CD14-positive monocyte (primary cell): Measurements from ENCODE around the gene SGMS1. TPM values are rescaled to one million over a fixed set of nuclear protein-coding genes. Genes with fewer than 3 reads are reported as not detected.

ENCODE experiments used
- DNase-seq, 3 donors: peaks; one replicate each; pipeline ENCODE4 v3.0.0-alpha.2; 2011 to 2022
- H2AFZ ChIP-seq: 2 replicates; pipeline ENCODE4 v1.6.0; 2012; ENCODE audit warnings: mild to moderate bottlenecking, low read depth, low read length, inconsistent platforms; ENCODE audit not compliant: insufficient read depth, poor library complexity, severe bottlenecking
- H3K27ac ChIP-seq, 2 donors: 1 replicate in 1 of 2; 2 replicates in 1 of 2; pipeline ENCODE4 v1.5.1; 2012 to 2013; ENCODE audit warnings: low read length in 2 of 2, control low read depth in 1 of 2, inconsistent platforms in 1 of 2, low read depth in 1 of 2, mild to moderate bottlenecking in 1 of 2
- H3K27me3 ChIP-seq, 2 donors: one replicate each; pipeline versions ENCODE4 v1.6.0 to v1.6.1; 2011 to 2013; ENCODE audit warnings: low read length in 2 of 2; ENCODE audit not compliant: control insufficient read depth in 2 of 2, insufficient read depth in 2 of 2
- H3K36me3 ChIP-seq, 2 donors: replicated peaks in 1 of 2; 1 replicate in 1 of 2; 2 replicates in 1 of 2; pipeline versions ENCODE4 v1.5.1 to v1.6.1; 2012 to 2013; ENCODE audit warnings: low read length in 2 of 2, control low read depth in 1 of 2, inconsistent platforms in 1 of 2, mild to moderate bottlenecking in 1 of 2; ENCODE audit not compliant: insufficient read depth in 2 of 2, control insufficient read depth in 1 of 2
- H3K4me1 ChIP-seq, 2 donors: 1 replicate in 1 of 2; 2 replicates in 1 of 2; pipeline versions ENCODE4 v1.5.1 to v1.6.1; 2012 to 2013; ENCODE audit warnings: low read length in 2 of 2, control low read depth in 1 of 2, inconsistent platforms in 1 of 2, mild to moderate bottlenecking in 1 of 2, moderate library complexity in 1 of 2; ENCODE audit not compliant: insufficient read depth in 2 of 2, control insufficient read depth in 1 of 2
- H3K4me2 ChIP-seq: replicated peaks from 2 replicates; pipeline ENCODE3; 2012; ENCODE audit warnings: low read length, moderate library complexity, mild to moderate bottlenecking; ENCODE audit not compliant: poor library complexity, severe bottlenecking; ENCODE audit errors: extremely low read depth
- H3K4me3 ChIP-seq, 3 experiments: fragments of 200-600 bp in 1 of 3; sonication (generic) in 1 of 3; replicated peaks in 1 of 3; 1 replicate in 2 of 3; 2 replicates in 1 of 3; pipeline ENCODE4 v1.5.1; 2011 to 2013; ENCODE audit warnings: low read length in 3 of 3, mild to moderate bottlenecking in 3 of 3, control low read depth in 2 of 3, low read depth in 2 of 3, inconsistent platforms in 1 of 3, moderate library complexity in 1 of 3
- H3K79me2 ChIP-seq: 2 replicates; pipeline ENCODE4 v1.6.0; 2012; ENCODE audit warnings: mild to moderate bottlenecking, control low read depth, inconsistent platforms, low read length, moderate library complexity; ENCODE audit not compliant: insufficient read depth
- H3K9ac ChIP-seq: 2 replicates; pipeline ENCODE4 v1.6.0; 2017; ENCODE audit warnings: low read length, mild to moderate bottlenecking; ENCODE audit not compliant: insufficient read depth, poor library complexity, severe bottlenecking
- H3K9me3 ChIP-seq, 2 donors: replicated peaks in 1 of 2; 1 replicate in 1 of 2; 2 replicates in 1 of 2; pipeline versions ENCODE4 v1.5.1 to v1.6.1; 2012 to 2013; ENCODE audit warnings: low read length in 2 of 2, control low read depth in 1 of 2; ENCODE audit not compliant: control insufficient read depth in 1 of 2, insufficient read depth in 1 of 2
- H4K20me1 ChIP-seq: 2 replicates; pipeline ENCODE4 v1.6.0; 2012; ENCODE audit warnings: mild to moderate bottlenecking, low read length, control low read depth, moderate library complexity; ENCODE audit not compliant: insufficient read depth
- H3K27ac Mint-ChIP-seq, 7 donors: one replicate each; pipeline ENCODE4 v1.8.0; 2020; ENCODE audit warnings: mild to moderate bottlenecking in 7 of 7, mixed read lengths in 7 of 7, moderate library complexity in 6 of 7, inconsistent platforms in 2 of 7
- H3K27me3 Mint-ChIP-seq, 3 donors: one replicate each; pipeline ENCODE4 v1.8.0; 2021 to 2022; ENCODE audit warnings: low read depth in 3 of 3, mild to moderate bottlenecking in 3 of 3, mixed read lengths in 3 of 3, moderate library complexity in 3 of 3, inconsistent platforms in 1 of 3
- H3K36me3 Mint-ChIP-seq, 2 donors: one replicate each; pipeline ENCODE4 v1.8.0; 2020; ENCODE audit warnings: mixed read lengths in 2 of 2, inconsistent platforms in 1 of 2, mild to moderate bottlenecking in 1 of 2
- H3K4me1 Mint-ChIP-seq: one replicate; pipeline ENCODE4 v1.8.0; 2020; ENCODE audit warnings: mild to moderate bottlenecking, mixed read lengths
- H3K4me3 Mint-ChIP-seq, 2 donors: one replicate each; pipeline ENCODE4 v1.8.0; 2020; ENCODE audit warnings: mild to moderate bottlenecking in 2 of 2, mixed read lengths in 2 of 2, moderate library complexity in 1 of 2
- H3K9me3 Mint-ChIP-seq, 7 donors: one replicate each; pipeline ENCODE4 v1.8.0; 2020 to 2022; ENCODE audit warnings: mixed read lengths in 7 of 7, mild to moderate bottlenecking in 6 of 7, moderate library complexity in 6 of 7, inconsistent platforms in 2 of 7
- CTCF ChIP-seq: fragments of 200-600 bp; IDR thresholded peaks from one replicate; pipeline ENCODE4 v1.8.0; 2022; ENCODE audit warnings: antibody characterized with exemption, mild to moderate bottlenecking
- WGBS: methylation state at CpG from one replicate; pipeline ENCODE4 v1.1.5; 2013; ENCODE audit warnings: missing lambda C conversion rate; ENCODE audit not compliant: insufficient coverage; 5-methylcytosine and 5-hydroxymethylcytosine counted together
- intact Hi-C, 2 donors: fragments of 100-400 bp; cut with micrococcal nuclease; formaldehyde crosslinking; loops; one replicate each; pipeline versions ENCODE4 v1.15.0 to v1.15.1; 2023
- polyA plus RNA-seq, 3 donors: library from polyadenylated mRNA; depleted of rRNA in 1 of 3; unstranded in 2 of 3; stranded (reverse) in 1 of 3; fragments of 300-500 nt in 2 of 3; fragments of >200 nt in 1 of 3; fragmentation: Illumina TruSeq in 2 of 3; gene quantifications; 1 replicate in 2 of 3; 2 replicates in 1 of 3; pipeline ENCODE4 v1.2.3, GENCODE V29; 2012 to 2021

Gene SGMS1
- polyA plus RNA-seq, 3 donors: 19.5 to 20.6 (median 20.4) TPM

- peak; percentile 35 for TF ChIP-seq CTCF
- Histone ChIP-seq H3K27ac (no peak overlapping the region), H3K4me3 (no peak overlapping the region), H3K4me1 (no peaks in the 10 kb centered on the region), H3K36me3 (no peaks in the 10 kb centered on the region), H3K27me3 (no peaks in the 10 kb centered on the region), H2AFZ (no peak overlapping the region), H3K4me2 (no peak overlapping the region), H3K9me3 (no peaks in the 10 kb centered on the region), H3K9ac (no peak overlapping the region), H3K79me2 (no peaks in the 10 kb centered on the region), H4K20me1 (peaks cover 31% of the 10 kb centered on the region)
- H3K27ac Mint-ChIP-seq: peak overlapping the region in 2 of 7 donors; percentile 17 to 44
- H3K4me3 Mint-ChIP-seq: no peak overlapping the region
- H3K27me3 Mint-ChIP-seq: peaks cover 0 to 2% (median 1%) of the 10 kb centered on the region in 3 donors
- whole genome bisulfite sequencing: 83% methylated on average over 1 of the region's 2 CpGs
- DNase-seq: no peak
- H3K4me1 Mint-ChIP-seq: peaks cover 1% of the 10 kb centered on the region
- peaks cover 3 to 5% of the 10 kb centered on the region in 2 donors for H3K36me3 Mint-ChIP-seq
- intact Hi-C loops: no loop called here
- no peaks in the 10 kb centered on the region for H3K9me3 Mint-ChIP-seq
Observed at GRCh38 chr10:50561816-50562215, 61.9 kb downstream of the SGMS1 start.

GRCh38 chr10:50561266-50561665 is 62.5 kb downstream of the SGMS1 start:
- H3K4me3 ChIP-seq: no peak overlapping the region
- H3K36me3 Mint-ChIP-seq: peaks cover 6 to 11% of the 10 kb centered on the region in 2 donors
- no peaks in the 10 kb centered on the region for H3K9me3 Mint-ChIP-seq
- no peak for DNase-seq
- H3K27ac ChIP-seq: no peak overlapping the region
- H3K9me3 ChIP-seq: no peaks in the 10 kb centered on the region
- H3K4me1 ChIP-seq: no peaks in the 10 kb centered on the region
- WGBS: 67% methylated on average over 1 of the region's 5 CpGs
- H3K27me3 Mint-ChIP-seq: peaks cover 0 to 2% (median 1%) of the 10 kb centered on the region in 3 donors
- H3K36me3 ChIP-seq: no peaks in the 10 kb centered on the region
- H3K27me3 ChIP-seq: no peaks in the 10 kb centered on the region
- no peak overlapping the region for H3K9ac ChIP-seq
- no peak overlapping the region for H3K4me2 ChIP-seq
- H4K20me1 ChIP-seq: peaks cover 36% of the 10 kb centered on the region
- no peak overlapping the region for H3K4me3 Mint-ChIP-seq
- intact Hi-C loops: no loop called here
- H2AFZ ChIP-seq: no peak overlapping the region
- H3K79me2 ChIP-seq: no peaks in the 10 kb centered on the region
- no peak for TF ChIP-seq CTCF
- H3K4me1 Mint-ChIP-seq: peaks cover 1% of the 10 kb centered on the region
- H3K27ac Mint-ChIP-seq: peak overlapping the region in 1 of 7 donors; percentile 17
